HepG2 (cell line): ENCODE measurements around the gene RNF135. TPM values are rescaled to one million over a fixed set of nuclear protein-coding genes. Genes with fewer than 3 reads are reported as not detected.

ENCODE experiments used
- ATAC-seq: fragments of 200-7000 bp; cut with Tn5 transposase; 3 replicates; pipeline ENCODE4 v1.9.1; 2020; ENCODE audit warnings: mild to moderate bottlenecking, moderate library complexity
- BruUV-seq: library from RNA; stranded (reverse); fragments of 400-500 nt; replicated peaks from 2 replicates; lab custom pipeline; 2021; lab: Mats Ljungman, UMichigan
- CTCF ChIA-PET: fragments of 300-600 bp; formaldehyde crosslinking; extraction: SDS; loops from one replicate; lab custom pipeline; 2021; ENCODE audit warnings: low total read pairs, inconsistent platforms, low intra/inter-chr PET ratio; lab: Yijun Ruan, JAX
- POLR2A ChIA-PET: fragments of 350-600 bp; sonication (Branson Sonifier 250); formaldehyde crosslinking; loops from one replicate; lab custom pipeline; 2020; ENCODE audit warnings: antibody characterized with exemption, inconsistent platforms; lab: Yijun Ruan, JAX
- DNase-seq: peaks from one replicate; pipeline ENCODE4 v3.0.0-alpha.2; 2015; ENCODE audit warnings: low spot score
- FAIRE-seq: peaks from 3 replicates; lab custom pipeline; 2011; peaks lifted over from hg19 to GRCh38; lab: Jason Lieb, UNC
- H2AFZ ChIP-seq: one replicate; pipeline ENCODE4 v1.6.1; 2011; ENCODE audit warnings: low read length, inconsistent platforms
- H3K27ac ChIP-seq: fragments of 300-600 bp; 3 replicates; pipeline ENCODE4 v1.8.0; 2011; ENCODE audit warnings: mixed run types, mild to moderate bottlenecking, mixed read lengths, low read length, inconsistent platforms; ENCODE audit not compliant: insufficient read depth; ENCODE audit errors: extremely low read length
- H3K27me3 ChIP-seq, 2 experiments: fragments of 200-600 bp in 1 of 2; 2 replicates in 1 of 2; 3 replicates in 1 of 2; pipeline versions ENCODE4 v1.6.0 to v1.8.0; 2011; ENCODE audit warnings: low read length in 2 of 2, mild to moderate bottlenecking in 2 of 2, moderate library complexity in 2 of 2, inconsistent platforms in 1 of 2; ENCODE audit not compliant: insufficient read depth in 2 of 2, control insufficient read depth in 1 of 2
- H3K36me3 ChIP-seq, 2 experiments: fragments of 200-600 bp in 1 of 2; replicated peaks in 1 of 2; 2 replicates in 1 of 2; 3 replicates in 1 of 2; pipeline versions ENCODE4 v1.5.1 to v1.8.0; 2011; ENCODE audit warnings: low read length in 2 of 2, inconsistent platforms in 1 of 2; ENCODE audit not compliant: insufficient read depth in 2 of 2, control insufficient read depth in 1 of 2
- H3K4me1 ChIP-seq: 2 replicates; pipeline ENCODE4 v1.5.1; 2012; ENCODE audit warnings: low read length, inconsistent platforms; ENCODE audit not compliant: insufficient read depth
- H3K4me2 ChIP-seq: 2 replicates; pipeline ENCODE4 v1.6.0; 2011; ENCODE audit warnings: low read depth, low read length, inconsistent platforms
- H3K4me3 ChIP-seq, 3 experiments: fragments of 200-600 bp in 1 of 3; sonication (generic), shearing (Covaris generic) in 1 of 3; replicated peaks in 1 of 3; 2 replicates each; pipeline ENCODE4 v1.5.1; 2011 to 2016; ENCODE audit warnings: low read length in 3 of 3, inconsistent platforms in 2 of 3, low read depth in 2 of 3, mild to moderate bottlenecking in 2 of 3, control low read depth in 1 of 3, mixed read lengths in 1 of 3; ENCODE audit not compliant: insufficient read depth in 1 of 3
- H3K79me2 ChIP-seq: one replicate; pipeline ENCODE4 v1.6.1; 2011; ENCODE audit warnings: low read length, inconsistent platforms; ENCODE audit not compliant: insufficient read depth
- H3K9ac ChIP-seq: 2 replicates; pipeline ENCODE4 v1.6.0; 2011; ENCODE audit warnings: mild to moderate bottlenecking, low read depth, low read length, inconsistent platforms; ENCODE audit not compliant: insufficient read depth
- H3K9me3 ChIP-seq: 2 replicates; pipeline ENCODE4 v1.5.1; 2012; ENCODE audit warnings: mild to moderate bottlenecking, low read length
- H4K20me1 ChIP-seq: 2 replicates; pipeline ENCODE4 v1.6.0; 2011; ENCODE audit warnings: inconsistent platforms, mild to moderate bottlenecking, low read length, moderate library complexity; ENCODE audit not compliant: insufficient read depth
- CENPT ChIP-seq: sonication (generic); formaldehyde crosslinking; IDR thresholded peaks from 2 replicates; pipeline ENCODE4 v1.8.0; 2022; ENCODE audit warnings: low read depth, mild to moderate bottlenecking, moderate library complexity, missing genetic modification reagents
- CENPX ChIP-seq: sonication (generic); formaldehyde crosslinking; IDR thresholded peaks from 2 replicates; pipeline ENCODE4 v1.9.0; 2021; ENCODE audit warnings: mild to moderate bottlenecking, missing genetic modification reagents, moderate library complexity
- FOXK1 ChIP-seq: sonication (generic); formaldehyde crosslinking; IDR thresholded peaks from 2 replicates; pipeline ENCODE4 v1.4.0; 2020; ENCODE audit warnings: low read depth, missing genetic modification reagents, borderline replicate concordance
- NFATC3 ChIP-seq: sonication (generic); formaldehyde crosslinking; IDR thresholded peaks from 2 replicates; pipeline ENCODE4 v1.5.1; 2020; ENCODE audit warnings: mild to moderate bottlenecking, missing genetic modification reagents
- ONECUT2 ChIP-seq: sonication (generic); formaldehyde crosslinking; IDR thresholded peaks from 2 replicates; pipeline ENCODE4 v1.4.0; 2020; ENCODE audit warnings: missing genetic modification reagents
- PHF21A ChIP-seq: sonication (generic); formaldehyde crosslinking; IDR thresholded peaks from 2 replicates; pipeline ENCODE4 v1.5.0; 2020; ENCODE audit warnings: mild to moderate bottlenecking, missing genetic modification reagents
- POLR2AphosphoS5 ChIP-seq: IDR thresholded peaks from 2 replicates; pipeline ENCODE4 v1.6.1; 2012; ENCODE audit warnings: low read depth, low read length
- SIN3A ChIP-seq: IDR thresholded peaks from 2 replicates; pipeline ENCODE4 v1.6.1; 2011; ENCODE audit warnings: low read depth, mild to moderate bottlenecking, control low read depth, low read length, borderline replicate concordance
- SMC3 ChIP-seq: IDR thresholded peaks from 2 replicates; pipeline ENCODE4 v1.6.1; 2011; ENCODE audit warnings: low read length, improper control_type of control experiment
- TBL1XR1 ChIP-seq: fragments of 150-350 bp; IDR thresholded peaks from 2 replicates; pipeline ENCODE4 v1.6.1; 2014; ENCODE audit warnings: borderline replicate concordance, low read length; ENCODE audit not compliant: partially characterized antibody
- ZBTB7A ChIP-seq: sonication (generic); formaldehyde crosslinking; IDR thresholded peaks from 2 replicates; pipeline ENCODE4 v1.8.0; 2022; ENCODE audit warnings: mild to moderate bottlenecking, missing genetic modification reagents
- ZNF230 ChIP-seq: sonication (generic); formaldehyde crosslinking; IDR thresholded peaks from 2 replicates; pipeline ENCODE4 v1.4.0; 2020; ENCODE audit warnings: mild to moderate bottlenecking, missing genetic modification reagents
- ZNF234 ChIP-seq: sonication (generic); formaldehyde crosslinking; conservative IDR thresholded peaks from 2 replicates; pipeline ENCODE4 v1.5.1; 2020; ENCODE audit warnings: mild to moderate bottlenecking, missing genetic modification reagents
- ZNF30 ChIP-seq: sonication (generic); formaldehyde crosslinking; IDR thresholded peaks from 2 replicates; pipeline ENCODE4 v1.5.0; 2020; ENCODE audit warnings: mild to moderate bottlenecking, missing genetic modification reagents
- ZNF382 ChIP-seq: sonication (generic); formaldehyde crosslinking; IDR thresholded peaks from 2 replicates; pipeline ENCODE4 v1.5.0; 2020; ENCODE audit warnings: missing genetic modification reagents, mild to moderate bottlenecking, borderline replicate concordance
- ZNF652 ChIP-seq: IDR thresholded peaks from 2 replicates; pipeline ENCODE4 v1.6.1; 2016; ENCODE audit warnings: low read depth, borderline replicate concordance
- WGBS: methylation state at CpG from one replicate; pipeline ENCODE4 v1.1.6; 2017; ENCODE audit warnings: low lambda C conversion rate; 5-methylcytosine and 5-hydroxymethylcytosine counted together
- in situ Hi-C: cut with HindIII; loops from 2 replicates; pipeline ENCODE4 v1.10.0; 2017; ENCODE audit warnings: low pct_unique_long_range_greater_than_20kb; ENCODE audit not compliant: extremely low pct_ligation_motif_present
- intact Hi-C: fragments of 100-400 bp; cut with micrococcal nuclease; formaldehyde crosslinking; loops from one replicate; pipeline ENCODE4 v1.10.0; 2022; ENCODE audit not compliant: unreplicated experiment
- polyA plus RNA-seq, 8 experiments: library from polyadenylated mRNA; depleted of rRNA in 3 of 8; stranded (reverse) in 7 of 8; unstranded in 1 of 8; fragments of >200 nt; fragmentation: Illumina TruSeq in 4 of 8; extraction: Trizol in 4 of 8; gene quantifications; 2 replicates each; pipeline versions ENCODE4 v1.2.1 to v1.2.3, GENCODE V29; 2011 to 2016; ENCODE audit warnings: low read depth in 4 of 8, missing spikeins in 1 of 8, mixed read lengths in 1 of 8; ENCODE audit not compliant: insufficient read depth in 1 of 8
- total RNA-seq, 5 experiments: library from RNA; depleted of rRNA; stranded (reverse); fragments of >200 nt; fragmentation: Illumina TruSeq; extraction: Trizol; gene quantifications; 2 replicates each; pipeline ENCODE4 v1.2.3, GENCODE V29; 2016; ENCODE audit warnings: low read depth in 1 of 5
- TF ChIP-seq, protein P1 (sequence below): sonication (generic); formaldehyde crosslinking; IDR thresholded peaks from 2 replicates; pipeline ENCODE4 v1.4.0; 2020; ENCODE audit warnings: mild to moderate bottlenecking, missing genetic modification reagents, borderline replicate concordance
- TF ChIP-seq, protein P2 (sequence below): sonication (generic); formaldehyde crosslinking; conservative IDR thresholded peaks from 2 replicates; pipeline ENCODE4 v1.8.1; 2023; ENCODE audit warnings: missing genetic modification reagents

The RNF135 gene
- total and polyA plus RNA-seq, 2 of the 13 experiments (the other 11 are each of a cell fraction or from before 2014, with no cell fraction given): not detected

DNA sequence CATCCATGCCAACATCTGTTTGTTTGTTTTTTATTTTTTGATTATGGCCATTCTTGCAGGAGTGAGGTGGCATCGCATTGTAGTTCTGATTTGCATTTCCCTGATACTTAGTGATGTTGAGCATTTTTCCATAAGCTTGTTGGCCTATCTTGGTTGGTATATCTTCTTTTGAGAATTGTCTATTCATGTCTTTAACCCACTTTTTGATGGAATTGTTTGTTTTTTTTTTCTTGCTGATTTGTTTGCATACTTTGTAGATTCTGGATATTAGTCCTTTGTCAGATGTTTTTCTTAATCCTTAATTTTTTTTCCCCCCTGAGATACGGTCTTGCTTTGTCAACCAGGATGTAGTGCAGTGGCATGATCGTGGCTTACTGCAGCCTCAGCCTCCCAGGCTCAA is 43.0 kb downstream of the RNF135 start:
- Histone ChIP-seq H3K27ac (no peak overlapping the region), H4K20me1 (no peaks in the 10 kb centered on the region)
- TF ChIP-seq ZBTB7A: no peak
- TF ChIP-seq, protein P1, sequence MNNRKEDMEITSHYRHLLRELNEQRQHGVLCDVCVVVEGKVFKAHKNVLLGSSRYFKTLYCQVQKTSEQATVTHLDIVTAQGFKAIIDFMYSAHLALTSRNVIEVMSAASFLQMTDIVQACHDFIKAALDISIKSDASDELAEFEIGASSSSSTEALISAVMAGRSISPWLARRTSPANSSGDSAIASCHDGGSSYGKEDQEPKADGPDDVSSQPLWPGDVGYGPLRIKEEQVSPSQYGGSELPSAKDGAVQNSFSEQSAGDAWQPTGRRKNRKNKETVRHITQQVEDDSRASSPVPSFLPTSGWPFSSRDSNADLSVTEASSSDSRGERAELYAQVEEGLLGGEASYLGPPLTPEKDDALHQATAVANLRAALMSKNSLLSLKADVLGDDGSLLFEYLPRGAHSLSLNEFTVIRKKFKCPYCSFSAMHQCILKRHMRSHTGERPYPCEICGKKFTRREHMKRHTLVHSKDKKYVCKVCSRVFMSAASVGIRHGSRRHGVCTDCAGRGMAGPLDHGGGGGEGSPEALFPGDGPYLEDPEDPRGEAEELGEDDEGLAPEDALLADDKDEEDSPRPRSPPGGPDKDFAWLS (CRISPR knock-in tag): no peak
- TF ChIP-seq CENPX: no peak
- no peak for TF ChIP-seq ZNF30 (CRISPR knock-in tag)
- no peak for TF ChIP-seq ZNF652 (CRISPR knock-in tag)
- no peak for TF ChIP-seq ZNF234 (CRISPR knock-in tag)
- TF ChIP-seq, protein P2, sequence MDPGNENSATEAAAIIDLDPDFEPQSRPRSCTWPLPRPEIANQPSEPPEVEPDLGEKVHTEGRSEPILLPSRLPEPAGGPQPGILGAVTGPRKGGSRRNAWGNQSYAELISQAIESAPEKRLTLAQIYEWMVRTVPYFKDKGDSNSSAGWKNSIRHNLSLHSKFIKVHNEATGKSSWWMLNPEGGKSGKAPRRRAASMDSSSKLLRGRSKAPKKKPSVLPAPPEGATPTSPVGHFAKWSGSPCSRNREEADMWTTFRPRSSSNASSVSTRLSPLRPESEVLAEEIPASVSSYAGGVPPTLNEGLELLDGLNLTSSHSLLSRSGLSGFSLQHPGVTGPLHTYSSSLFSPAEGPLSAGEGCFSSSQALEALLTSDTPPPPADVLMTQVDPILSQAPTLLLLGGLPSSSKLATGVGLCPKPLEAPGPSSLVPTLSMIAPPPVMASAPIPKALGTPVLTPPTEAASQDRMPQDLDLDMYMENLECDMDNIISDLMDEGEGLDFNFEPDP (CRISPR knock-in tag): no peak
- no peak for TF ChIP-seq CENPT
- TF ChIP-seq SMC3: no peak
- TF ChIP-seq FOXK1 (CRISPR knock-in tag): no peak
- no peak for TF ChIP-seq ZNF230 (CRISPR knock-in tag)
- TF ChIP-seq ONECUT2 (CRISPR knock-in tag): no peak
- no peak for TF ChIP-seq POLR2AphosphoS5
- no peak for TF ChIP-seq TBL1XR1
- no peak for TF ChIP-seq NFATC3 (CRISPR knock-in tag)
- TF ChIP-seq SIN3A: no peak
- no peak for TF ChIP-seq ZNF382 (CRISPR knock-in tag)
- TF ChIP-seq PHF21A (CRISPR knock-in tag): no peak
- TF ChIP-seq, all 625 proteins: peak for 0
- CTCF ChIA-PET: interaction anchor here (1.2 kb wide), 1 partner anchor 360 kb away, joined by 3 read pairs; no protein-coding TSS in a partner anchor
- ATAC-seq (no peak), DNase-seq (no peak), FAIRE-seq (no peak)
- Histone ChIP-seq H3K4me1 (peaks cover 1% of the 10 kb centered on the region; the same call in 1 of the 2 replicates), H2AFZ (no peak overlapping the region), H3K27me3 (peaks cover 0 to 3% of the 10 kb centered on the region in 2 experiments; a peak in 1 of 5 replicates), H3K9ac (no peak overlapping the region), H3K4me3 (no peak overlapping the region), H3K4me2 (no peak overlapping the region), H3K9me3 (no peaks in the 10 kb centered on the region), H3K36me3 (no peaks in the 10 kb centered on the region), H3K79me2 (no peaks in the 10 kb centered on the region)
- 22% methylated on average over 3 of the region's 3 CpGs for WGBS
- in situ Hi-C loops: loop anchor here (10.0 kb wide), 1 partner anchor 351 kb away; no protein-coding TSS in a partner anchor
- BruUV-seq: no TSS peak
- POLR2A ChIA-PET: no interaction called here
- intact Hi-C loops: loop anchor here (5.0 kb wide), 1 partner anchor 53 kb away; no protein-coding TSS in a partner anchor
